B cell (primary cell): Measurements from ENCODE around the gene ELOVL1. TPM values are rescaled to one million over a fixed set of nuclear protein-coding genes. Genes with fewer than 3 reads are reported as not detected.

Experiments
- ATAC-seq: fragments of 200-7000 bp; cut with Tn5 transposase; one replicate; pipeline ENCODE4 v1.10.0; 2021; ENCODE audit warnings: low read depth, mild to moderate bottlenecking, moderate number of reproducible peaks, moderate library complexity
- CTCF ChIA-PET: fragments of 350-600 bp; sonication (Branson Sonifier 250); formaldehyde crosslinking; loops from one replicate; lab custom pipeline; 2021; ENCODE audit warnings: antibody characterized with exemption, inconsistent platforms; lab: Charles Lee
- POLR2A ChIA-PET: fragments of 350-600 bp; sonication (Branson Sonifier 250); formaldehyde crosslinking; loops from one replicate; lab custom pipeline; 2021; ENCODE audit warnings: antibody characterized with exemption; lab: Charles Lee
- DNase-seq: peaks from one replicate; pipeline ENCODE4 v3.0.0; 2013
- H2AFZ ChIP-seq: 2 replicates; pipeline ENCODE4 v1.6.1; 2012; ENCODE audit warnings: mild to moderate bottlenecking, low read depth, low read length; ENCODE audit not compliant: insufficient read depth, poor library complexity, severe bottlenecking
- H3K27ac ChIP-seq, 2 donors: 1 replicate in 1 of 2; 2 replicates in 1 of 2; pipeline ENCODE4 v1.5.1; 2012 to 2013; ENCODE audit warnings: low read length in 2 of 2, mild to moderate bottlenecking in 2 of 2, moderate library complexity in 1 of 2
- H3K27me3 ChIP-seq, 4 experiments: fragments of 200-600 bp in 1 of 4; sonication (generic) in 1 of 4; replicated peaks in 1 of 4; 1 replicate in 2 of 4; 2 replicates in 2 of 4; pipeline versions ENCODE4 v1.6.1 to v1.7.0; 2013 to 2016; ENCODE audit warnings: low read length in 3 of 4, mild to moderate bottlenecking in 2 of 4, mixed read lengths in 1 of 4, moderate library complexity in 1 of 4; ENCODE audit not compliant: insufficient read depth in 4 of 4, control insufficient read depth in 3 of 4; ENCODE audit errors: control extremely low read depth in 1 of 4
- H3K36me3 ChIP-seq, 2 experiments: replicated peaks in 1 of 2; 1 replicate in 1 of 2; 2 replicates in 1 of 2; pipeline versions ENCODE4 v1.6.1 to v1.7.1; 2013; ENCODE audit warnings: low read length in 1 of 2; ENCODE audit not compliant: insufficient read depth in 2 of 2, control insufficient read depth in 1 of 2; ENCODE audit errors: control extremely low read depth in 1 of 2, extremely low read depth in 1 of 2
- H3K4me1 ChIP-seq, 2 donors: fragments of 200-600 bp in 1 of 2; sonication (generic) in 1 of 2; 1 replicate in 1 of 2; 2 replicates in 1 of 2; pipeline versions ENCODE4 v1.5.1 to v1.6.1; 2013 to 2017; ENCODE audit warnings: low read length in 2 of 2; ENCODE audit not compliant: control insufficient read depth in 2 of 2, insufficient read depth in 2 of 2
- H3K4me2 ChIP-seq: replicated peaks from 2 replicates; pipeline ENCODE3; 2012; ENCODE audit warnings: mild to moderate bottlenecking, low read depth, low read length; ENCODE audit not compliant: poor library complexity, severe bottlenecking
- H3K4me3 ChIP-seq, 5 experiments: fragments of 200-600 bp in 1 of 5; sonication (generic) in 1 of 5; 1 replicate in 3 of 5; 2 replicates in 2 of 5; pipeline versions ENCODE4 v1.5.1 to v1.7.0; 2011 to 2016; ENCODE audit warnings: low read length in 4 of 5, mild to moderate bottlenecking in 4 of 5, low read depth in 2 of 5, control low read depth in 1 of 5, moderate library complexity in 1 of 5; ENCODE audit not compliant: insufficient read depth in 1 of 5; ENCODE audit errors: control extremely low read depth in 1 of 5, extremely low read depth in 1 of 5
- H3K79me2 ChIP-seq: fragments of 200-600 bp; sonication (generic); one replicate; pipeline ENCODE4 v1.6.0; 2016; ENCODE audit warnings: low read length; ENCODE audit not compliant: control insufficient read depth, insufficient read depth
- H3K9ac ChIP-seq: fragments of 200-600 bp; sonication (generic); 2 replicates; pipeline ENCODE4 v1.6.1; 2017; ENCODE audit warnings: mild to moderate bottlenecking, low read length, moderate library complexity
- H3K9me3 ChIP-seq, 3 donors: one replicate each; pipeline versions ENCODE4 v1.6.1 to v1.7.1; 2013; ENCODE audit warnings: low read length in 2 of 3; ENCODE audit not compliant: control insufficient read depth in 2 of 3, insufficient read depth in 1 of 3; ENCODE audit errors: control extremely low read depth in 1 of 3
- H4K20me1 ChIP-seq: 2 replicates; pipeline ENCODE4 v1.6.0; 2012; ENCODE audit warnings: mild to moderate bottlenecking, low read length; ENCODE audit not compliant: insufficient read depth, control insufficient read depth, poor library complexity, severe bottlenecking
- H3K27ac Mint-ChIP-seq: one replicate; pipeline ENCODE4 v1.8.0; 2021; ENCODE audit warnings: mixed read lengths
- H3K27me3 Mint-ChIP-seq: one replicate; pipeline ENCODE4 v1.8.0; 2021; ENCODE audit warnings: mixed read lengths
- H3K4me1 Mint-ChIP-seq: one replicate; pipeline ENCODE4 v1.8.0; 2021; ENCODE audit warnings: mixed read lengths
- H3K4me3 Mint-ChIP-seq: one replicate; pipeline ENCODE4 v1.8.0; 2021; ENCODE audit warnings: mixed read lengths
- H3K9me3 Mint-ChIP-seq: one replicate; pipeline ENCODE4 v1.8.0; 2022; ENCODE audit warnings: mixed read lengths; ENCODE audit not compliant: insufficient read depth
- EZH2 ChIP-seq: IDR thresholded peaks from 2 replicates; pipeline ENCODE4 v1.6.1; 2012; ENCODE audit warnings: borderline replicate concordance, low read depth, mild to moderate bottlenecking, moderate library complexity, low read length; ENCODE audit not compliant: insufficient read depth, poor library complexity, severe bottlenecking
- WGBS: methylation state at CpG from one replicate; pipeline ENCODE4 v1.1.5; 2013; ENCODE audit warnings: missing lambda C conversion rate; ENCODE audit not compliant: insufficient coverage; 5-methylcytosine and 5-hydroxymethylcytosine counted together
- intact Hi-C: fragments of 100-400 bp; cut with micrococcal nuclease; formaldehyde crosslinking; loops from one replicate; pipeline ENCODE4 v1.10.0; 2022
- polyA plus RNA-seq: library from polyadenylated mRNA; depleted of rRNA; stranded (reverse); fragments of >200 nt; gene quantifications from 2 replicates; pipeline ENCODE4 v1.2.3, GENCODE V29; 2012
- total RNA-seq, 2 donors: library from RNA; stranded (reverse); fragments of 120-200 nt in 1 of 2; gene quantifications; 1 replicate in 1 of 2; 2 replicates in 1 of 2; pipeline versions ENCODE4 v1.2.3 to v1.2.4, GENCODE V29; 2013 to 2022
- TF ChIP-seq, protein P1 (sequence below): fragments of 200-600 bp; IDR thresholded peaks from one replicate; pipeline ENCODE4 v1.8.0; 2022; ENCODE audit warnings: antibody characterized with exemption, mild to moderate bottlenecking

ELOVL1 gene
- total and polyA plus RNA-seq, 2 donors (not counting 1 experiment from before 2014, with no cell fraction given), result 65.4 to 78.8 TPM

GRCh38 chr1:43319288-43319687 lies 48.5 kb downstream of the ELOVL1 start:
- ChIA-PET POLR2A (no interaction called here), CTCF (no interaction called here)
- no peak overlapping the region for H3K27ac ChIP-seq
- no peaks in the 10 kb centered on the region for H3K4me1 ChIP-seq
- Mint-ChIP-seq H3K4me3 (no peak overlapping the region), H3K9me3 (no peaks in the 10 kb centered on the region), H3K27me3 (no peaks in the 10 kb centered on the region), H3K27ac (no peak overlapping the region), H3K4me1 (no peaks in the 10 kb centered on the region)
- ATAC-seq, result no peak
- no peaks in the 10 kb centered on the region for H3K79me2 ChIP-seq
- WGBS, result no CpG with 5 or more reads among the region's 5 CpGs
- no peak for DNase-seq
- no peak overlapping the region for H3K4me2 ChIP-seq
- no peak overlapping the region for H3K4me3 ChIP-seq
- intact Hi-C loops, result no loop called here
- no peaks in the 10 kb centered on the region for H3K27me3 ChIP-seq
- H3K9me3 ChIP-seq, result no peaks in the 10 kb centered on the region
- TF ChIP-seq, protein P1, sequence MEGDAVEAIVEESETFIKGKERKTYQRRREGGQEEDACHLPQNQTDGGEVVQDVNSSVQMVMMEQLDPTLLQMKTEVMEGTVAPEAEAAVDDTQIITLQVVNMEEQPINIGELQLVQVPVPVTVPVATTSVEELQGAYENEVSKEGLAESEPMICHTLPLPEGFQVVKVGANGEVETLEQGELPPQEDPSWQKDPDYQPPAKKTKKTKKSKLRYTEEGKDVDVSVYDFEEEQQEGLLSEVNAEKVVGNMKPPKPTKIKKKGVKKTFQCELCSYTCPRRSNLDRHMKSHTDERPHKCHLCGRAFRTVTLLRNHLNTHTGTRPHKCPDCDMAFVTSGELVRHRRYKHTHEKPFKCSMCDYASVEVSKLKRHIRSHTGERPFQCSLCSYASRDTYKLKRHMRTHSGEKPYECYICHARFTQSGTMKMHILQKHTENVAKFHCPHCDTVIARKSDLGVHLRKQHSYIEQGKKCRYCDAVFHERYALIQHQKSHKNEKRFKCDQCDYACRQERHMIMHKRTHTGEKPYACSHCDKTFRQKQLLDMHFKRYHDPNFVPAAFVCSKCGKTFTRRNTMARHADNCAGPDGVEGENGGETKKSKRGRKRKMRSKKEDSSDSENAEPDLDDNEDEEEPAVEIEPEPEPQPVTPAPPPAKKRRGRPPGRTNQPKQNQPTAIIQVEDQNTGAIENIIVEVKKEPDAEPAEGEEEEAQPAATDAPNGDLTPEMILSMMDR, result no peak
- TF ChIP-seq EZH2, result no peak
- no peaks in the 10 kb centered on the region for H3K36me3 ChIP-seq
- H2AFZ ChIP-seq, result no peak overlapping the region
- no peaks in the 10 kb centered on the region for H4K20me1 ChIP-seq
- no peak overlapping the region for H3K9ac ChIP-seq

- H3K4me2 ChIP-seq, result no peak overlapping the region
- TF ChIP-seq EZH2, result no peak
- TF ChIP-seq, protein P1, result no peak
- no peaks in the 10 kb centered on the region for H3K27me3 ChIP-seq
- POLR2A ChIA-PET, result no interaction called here
- no peak overlapping the region for H2AFZ ChIP-seq
- DNase-seq (no peak), ATAC-seq (no peak)
- Mint-ChIP-seq H3K27ac (no peak overlapping the region), H3K4me1 (no peaks in the 10 kb centered on the region), H3K27me3 (no peaks in the 10 kb centered on the region), H3K9me3 (no peaks in the 10 kb centered on the region), H3K4me3 (no peak overlapping the region)
- no peaks in the 10 kb centered on the region for H3K4me1 ChIP-seq
- 79% methylated on average over 3 of the region's 4 CpGs for WGBS
- CTCF ChIA-PET, result no interaction called here
- H3K27ac ChIP-seq, result no peak overlapping the region
- no peaks in the 10 kb centered on the region for H3K79me2 ChIP-seq
- H4K20me1 ChIP-seq, result no peaks in the 10 kb centered on the region
- H3K9me3 ChIP-seq, result no peaks in the 10 kb centered on the region
- H3K4me3 ChIP-seq, result no peak overlapping the region
- no peaks in the 10 kb centered on the region for H3K36me3 ChIP-seq
- intact Hi-C loops, result no loop called here
- H3K9ac ChIP-seq, result no peak overlapping the region
Observed at GRCh38 chr1:43318831-43319230, 49.0 kb downstream of the ELOVL1 start.
